Measurements from ENCODE around the gene PLCH1. TPM values are rescaled to one million over a fixed set of nuclear protein-coding genes. Genes with fewer than 3 reads are reported as not detected.

Gene PLCH1
- total RNA-seq, 2 donors from 2014 or later: 12.0 to 12.4 TPM

DNA sequence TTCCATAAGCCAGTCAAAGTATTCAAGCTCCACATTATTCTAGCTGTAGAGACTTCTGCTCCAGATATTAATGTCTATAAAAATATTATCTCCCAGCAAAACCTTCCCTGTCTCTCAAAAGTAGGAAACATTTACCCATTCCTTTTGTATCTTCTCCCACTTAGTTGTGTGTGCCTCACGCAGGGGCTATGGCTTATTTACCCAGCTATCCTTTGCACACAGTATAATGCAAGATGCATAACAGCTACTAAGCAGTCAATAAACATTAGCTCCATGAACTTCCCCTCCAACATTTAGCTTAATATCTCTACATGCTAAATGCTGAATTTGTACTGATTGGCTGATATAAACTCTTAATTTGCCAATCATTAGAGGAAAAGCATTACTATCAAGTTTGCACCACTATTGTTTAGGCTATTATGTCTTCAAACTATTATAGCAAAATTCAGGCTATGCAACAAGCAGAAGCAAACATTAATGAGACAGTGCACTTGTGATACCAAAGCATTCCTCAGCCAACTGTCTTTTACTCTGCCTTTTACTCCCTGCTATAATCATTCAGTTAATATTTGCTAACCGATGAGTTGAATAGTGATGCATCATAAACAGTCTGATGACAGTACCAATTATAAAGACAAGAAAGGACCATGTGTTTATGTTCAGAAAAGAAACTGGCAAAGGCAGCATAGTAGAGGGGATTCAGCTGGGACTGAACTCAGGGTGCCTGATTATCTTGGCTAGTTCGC is 81.2 kb downstream of the PLCH1 start:
- H3K9me3 ChIP-seq (ENCODE audit: control insufficient read depth, low read length): no peaks in the 10 kb centered on the region
- TF ChIP-seq, protein P1, sequence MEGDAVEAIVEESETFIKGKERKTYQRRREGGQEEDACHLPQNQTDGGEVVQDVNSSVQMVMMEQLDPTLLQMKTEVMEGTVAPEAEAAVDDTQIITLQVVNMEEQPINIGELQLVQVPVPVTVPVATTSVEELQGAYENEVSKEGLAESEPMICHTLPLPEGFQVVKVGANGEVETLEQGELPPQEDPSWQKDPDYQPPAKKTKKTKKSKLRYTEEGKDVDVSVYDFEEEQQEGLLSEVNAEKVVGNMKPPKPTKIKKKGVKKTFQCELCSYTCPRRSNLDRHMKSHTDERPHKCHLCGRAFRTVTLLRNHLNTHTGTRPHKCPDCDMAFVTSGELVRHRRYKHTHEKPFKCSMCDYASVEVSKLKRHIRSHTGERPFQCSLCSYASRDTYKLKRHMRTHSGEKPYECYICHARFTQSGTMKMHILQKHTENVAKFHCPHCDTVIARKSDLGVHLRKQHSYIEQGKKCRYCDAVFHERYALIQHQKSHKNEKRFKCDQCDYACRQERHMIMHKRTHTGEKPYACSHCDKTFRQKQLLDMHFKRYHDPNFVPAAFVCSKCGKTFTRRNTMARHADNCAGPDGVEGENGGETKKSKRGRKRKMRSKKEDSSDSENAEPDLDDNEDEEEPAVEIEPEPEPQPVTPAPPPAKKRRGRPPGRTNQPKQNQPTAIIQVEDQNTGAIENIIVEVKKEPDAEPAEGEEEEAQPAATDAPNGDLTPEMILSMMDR (conservative IDR thresholded peaks at IDR 0.05): no peak

DNA sequence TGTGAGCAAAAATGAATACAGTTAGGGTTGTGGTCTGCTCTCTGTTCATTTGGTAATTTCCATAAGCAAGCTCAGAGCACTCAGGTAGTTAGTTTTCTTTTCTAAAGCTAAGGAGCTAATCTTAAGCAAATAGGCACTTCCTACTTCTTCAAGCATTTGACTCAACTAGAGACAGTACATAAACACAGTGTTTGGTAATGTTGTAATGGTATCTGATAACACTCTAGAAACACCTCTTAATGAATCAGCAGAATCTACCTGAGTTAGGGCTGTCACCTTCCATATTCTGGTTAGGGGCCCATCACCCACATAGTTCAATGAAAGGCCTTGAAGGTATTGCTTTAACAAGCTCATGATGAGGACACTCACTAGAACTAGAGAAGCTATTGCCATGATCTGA is 83.1 kb downstream of the PLCH1 start:
- H3K27ac Mint-ChIP-seq: no peak overlapping the region
- H3K4me3 Mint-ChIP-seq: no peak overlapping the region
- Histone ChIP-seq H3K9ac (ENCODE audit: extremely low read depth, low read length, poor library complexity, severe bottlenecking) (no peak overlapping the region), H3K27ac (ENCODE audit: low read depth, low read length) (no peak overlapping the region), H3K4me3 (ENCODE audit: low read length) (peak overlapping the region; percentile 21), H3K4me1 (ENCODE audit: control insufficient read depth, insufficient read depth, low read length) (peaks cover 3% of the 10 kb centered on the region), H3K9me3 (ENCODE audit: control insufficient read depth, low read length) (no peaks in the 10 kb centered on the region), H3K27me3 (ENCODE audit: control insufficient read depth, insufficient read depth, low read length, poor library complexity, severe bottlenecking) (no peaks in the 10 kb centered on the region), H3K36me3 (ENCODE audit: control insufficient read depth, insufficient read depth, low read length) (no peaks in the 10 kb centered on the region)
- no peaks in the 10 kb centered on the region for H3K36me3 Mint-ChIP-seq (ENCODE audit: low read depth)
- no peaks in the 10 kb centered on the region for H3K27me3 Mint-ChIP-seq (ENCODE audit: insufficient read depth)
- no peak for DNase-seq
- peaks cover 27% of the 10 kb centered on the region for H3K4me1 Mint-ChIP-seq
- no peaks in the 10 kb centered on the region for H3K9me3 Mint-ChIP-seq
- TF ChIP-seq, protein P1 (conservative IDR thresholded peaks at IDR 0.05): no peak

More for the DNA sequence above, 81.2 kb downstream of the PLCH1 start:
- H3K27me3 Mint-ChIP-seq (ENCODE audit: insufficient read depth): no peaks in the 10 kb centered on the region
- no peaks in the 10 kb centered on the region for H3K27me3 ChIP-seq (ENCODE audit: control insufficient read depth, insufficient read depth, low read length, poor library complexity, severe bottlenecking)
- no peak overlapping the region for H3K9ac ChIP-seq (ENCODE audit: extremely low read depth, low read length, poor library complexity, severe bottlenecking)
- H3K27ac Mint-ChIP-seq: no peak overlapping the region
- peaks cover 30% of the 10 kb centered on the region for H3K4me1 Mint-ChIP-seq
- no peaks in the 10 kb centered on the region for H3K36me3 Mint-ChIP-seq (ENCODE audit: low read depth)
- H3K36me3 ChIP-seq (ENCODE audit: control insufficient read depth, insufficient read depth, low read length): no peaks in the 10 kb centered on the region
- WGBS, 2 experiments (ENCODE audit: insufficient coverage in 1 of 2, insufficient read length in 1 of 2): 92 to 98% methylated on average over 2 to 3 of the region's 3 CpGs
- no peak overlapping the region for H3K4me3 Mint-ChIP-seq
- no peak overlapping the region for H3K27ac ChIP-seq (ENCODE audit: low read depth, low read length)
- no peak overlapping the region for H3K4me3 ChIP-seq (ENCODE audit: low read length)
- no peaks in the 10 kb centered on the region for H3K9me3 Mint-ChIP-seq
- DNase-seq: no peak
- H3K4me1 ChIP-seq (ENCODE audit: control insufficient read depth, insufficient read depth, low read length): peaks cover 3% of the 10 kb centered on the region

DNA sequence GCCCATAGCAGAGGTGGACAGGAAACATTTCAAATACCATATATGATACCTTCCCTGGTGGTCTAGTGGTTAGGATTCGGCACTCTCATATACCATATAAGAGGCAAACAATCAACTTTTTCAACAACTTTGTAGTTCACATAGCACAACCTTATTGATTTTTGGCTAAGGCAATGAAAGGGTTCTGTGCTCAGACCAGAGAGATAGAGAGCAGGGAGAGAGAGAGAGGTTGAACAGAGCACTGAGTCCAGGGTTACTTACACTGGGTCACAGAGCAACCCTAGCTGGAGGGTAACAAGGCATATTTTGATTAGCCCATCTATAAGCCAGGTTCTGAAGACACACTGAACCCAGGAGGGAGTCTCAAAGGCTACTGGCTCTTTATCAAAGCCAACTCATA is 83.8 kb downstream of the PLCH1 start:
- Histone ChIP-seq H3K4me3 (ENCODE audit: low read length) (peak overlapping the region; percentile 21), H3K9ac (ENCODE audit: extremely low read depth, low read length, poor library complexity, severe bottlenecking) (no peak overlapping the region), H3K27ac (ENCODE audit: low read depth, low read length) (no peak overlapping the region), H3K36me3 (ENCODE audit: control insufficient read depth, insufficient read depth, low read length) (no peaks in the 10 kb centered on the region), H3K9me3 (ENCODE audit: control insufficient read depth, low read length) (no peaks in the 10 kb centered on the region), H3K4me1 (ENCODE audit: control insufficient read depth, insufficient read depth, low read length) (peaks cover 3% of the 10 kb centered on the region), H3K27me3 (ENCODE audit: control insufficient read depth, insufficient read depth, low read length, poor library complexity, severe bottlenecking) (no peaks in the 10 kb centered on the region)
- peaks cover 27% of the 10 kb centered on the region for H3K4me1 Mint-ChIP-seq
- H3K27me3 Mint-ChIP-seq (ENCODE audit: insufficient read depth): no peaks in the 10 kb centered on the region
- H3K27ac Mint-ChIP-seq: no peak overlapping the region
- no peaks in the 10 kb centered on the region for H3K36me3 Mint-ChIP-seq (ENCODE audit: low read depth)
- no peaks in the 10 kb centered on the region for H3K9me3 Mint-ChIP-seq
- DNase-seq: no peak
- no peak overlapping the region for H3K4me3 Mint-ChIP-seq
- TF ChIP-seq, protein P1 (conservative IDR thresholded peaks at IDR 0.05): no peak
- WGBS, 2 experiments (ENCODE audit: insufficient coverage in 1 of 2, insufficient read length in 1 of 2): 100% methylated on average over 1 of the region's 1 CpG; no CpG with 5 or more reads in 1 of the 2 experiments
